ENCODE measurements around the gene AMER2.

DNA sequence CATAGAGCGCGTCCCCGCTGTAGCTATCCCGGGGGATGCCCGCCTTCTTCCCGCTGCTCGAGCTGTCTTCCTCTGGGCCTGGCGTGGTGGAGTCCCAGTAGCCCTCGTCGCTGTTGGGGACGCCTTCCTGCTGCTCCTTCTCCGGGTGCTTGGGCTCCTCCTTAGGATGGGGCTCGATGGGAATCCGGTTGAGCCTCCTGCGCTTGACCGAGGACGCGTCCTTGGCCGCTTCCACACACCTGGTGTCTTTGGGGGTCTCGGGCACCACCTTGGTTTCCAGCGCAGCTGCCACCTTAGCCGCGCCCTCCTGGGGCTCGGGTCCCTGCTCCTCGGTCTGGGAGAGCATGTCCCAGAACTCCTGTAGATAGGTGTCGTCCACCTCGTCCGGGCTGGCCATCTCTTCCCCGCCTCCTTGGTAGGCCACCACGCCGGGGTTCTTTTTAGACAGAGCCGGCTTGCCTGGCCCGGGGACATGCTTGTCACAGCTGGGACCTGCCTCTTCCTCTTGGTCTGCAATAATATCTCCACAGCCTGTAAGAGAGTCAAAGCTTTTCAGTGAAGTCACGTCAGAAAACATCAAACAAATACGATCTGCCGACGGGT lies 2.0 kb downstream of the AMER2 start:
- TF ChIP-seq, protein P1, sequence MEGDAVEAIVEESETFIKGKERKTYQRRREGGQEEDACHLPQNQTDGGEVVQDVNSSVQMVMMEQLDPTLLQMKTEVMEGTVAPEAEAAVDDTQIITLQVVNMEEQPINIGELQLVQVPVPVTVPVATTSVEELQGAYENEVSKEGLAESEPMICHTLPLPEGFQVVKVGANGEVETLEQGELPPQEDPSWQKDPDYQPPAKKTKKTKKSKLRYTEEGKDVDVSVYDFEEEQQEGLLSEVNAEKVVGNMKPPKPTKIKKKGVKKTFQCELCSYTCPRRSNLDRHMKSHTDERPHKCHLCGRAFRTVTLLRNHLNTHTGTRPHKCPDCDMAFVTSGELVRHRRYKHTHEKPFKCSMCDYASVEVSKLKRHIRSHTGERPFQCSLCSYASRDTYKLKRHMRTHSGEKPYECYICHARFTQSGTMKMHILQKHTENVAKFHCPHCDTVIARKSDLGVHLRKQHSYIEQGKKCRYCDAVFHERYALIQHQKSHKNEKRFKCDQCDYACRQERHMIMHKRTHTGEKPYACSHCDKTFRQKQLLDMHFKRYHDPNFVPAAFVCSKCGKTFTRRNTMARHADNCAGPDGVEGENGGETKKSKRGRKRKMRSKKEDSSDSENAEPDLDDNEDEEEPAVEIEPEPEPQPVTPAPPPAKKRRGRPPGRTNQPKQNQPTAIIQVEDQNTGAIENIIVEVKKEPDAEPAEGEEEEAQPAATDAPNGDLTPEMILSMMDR (IDR thresholded peaks at IDR 0.05): no peak
- TF ChIP-seq POLR2A (IDR thresholded peaks at IDR 0.05): no peak
